ENCODE results near the gene SEMA5A. TPM values are rescaled to one million over a fixed set of nuclear protein-coding genes. Genes with fewer than 3 reads are reported as not detected.

Gene SEMA5A
- total RNA-seq, 3 donors from 2014 or later: 3.0 to 35.4 (median 25.9) TPM

- no peak overlapping the region for H3K27ac ChIP-seq
- DNase-seq (ENCODE audit: low spot score in 2 of 2): no peak
- intact Hi-C loops (cut with DNase I; ENCODE audit: low total_unique reads): no loop called here
- H3K36me3 ChIP-seq: no peaks in the 10 kb centered on the region
- H3K4me3 ChIP-seq: no peak overlapping the region
- H3K9me3 ChIP-seq: no peaks in the 10 kb centered on the region
- H3K4me1 ChIP-seq: no peaks in the 10 kb centered on the region
- no peaks in the 10 kb centered on the region for H3K27me3 ChIP-seq
- TF ChIP-seq CTCF (IDR thresholded peaks at IDR 0.05): no peak
- no peak for TF ChIP-seq POLR2AphosphoS5 (IDR thresholded peaks at IDR 0.05)
- no peak for TF ChIP-seq POLR2A (IDR thresholded peaks at IDR 0.05)
Observed at GRCh38 chr5:9033524-9033923, 512.4 kb downstream of the SEMA5A start.

GRCh38 chr5:9025942-9026341, 519.9 kb downstream of the SEMA5A start:
- TF ChIP-seq POLR2A (IDR thresholded peaks at IDR 0.05) (no peak), CTCF (IDR thresholded peaks at IDR 0.05) (no peak), POLR2AphosphoS5 (IDR thresholded peaks at IDR 0.05) (no peak)
- Histone ChIP-seq H3K27ac (no peak overlapping the region), H3K4me1 (no peaks in the 10 kb centered on the region), H3K9me3 (peaks cover 0 to 22% of the 10 kb centered on the region in 2 donors), H3K36me3 (no peaks in the 10 kb centered on the region), H3K4me3 (no peak overlapping the region), H3K27me3 (no peaks in the 10 kb centered on the region)
- intact Hi-C loops (cut with DNase I; ENCODE audit: low total_unique reads): no loop called here
- no peak for DNase-seq (ENCODE audit: low spot score in 2 of 2)

- intact Hi-C loops (cut with DNase I; ENCODE audit: low total_unique reads): no loop called here
- H3K27ac ChIP-seq: no peak overlapping the region
- TF ChIP-seq POLR2AphosphoS5 (IDR thresholded peaks at IDR 0.05) (no peak), POLR2A (IDR thresholded peaks at IDR 0.05) (no peak), CTCF (IDR thresholded peaks at IDR 0.05) (no peak)
- H3K27me3 ChIP-seq: no peaks in the 10 kb centered on the region
- H3K36me3 ChIP-seq: no peaks in the 10 kb centered on the region
- H3K9me3 ChIP-seq: peaks cover 0 to 17% of the 10 kb centered on the region in 2 donors
- no peak overlapping the region for H3K4me3 ChIP-seq
- no peaks in the 10 kb centered on the region for H3K4me1 ChIP-seq
- no peak for DNase-seq (ENCODE audit: low spot score in 2 of 2)
Observed at GRCh38 chr5:9020996-9021395, 524.9 kb downstream of the SEMA5A start.

GRCh38 chr5:9015937-9016270, 530.0 kb downstream of the SEMA5A start:
- no peaks in the 10 kb centered on the region for H3K4me1 ChIP-seq
- no peak for DNase-seq (ENCODE audit: low spot score in 2 of 2)
- H3K36me3 ChIP-seq: no peaks in the 10 kb centered on the region
- no peak overlapping the region for H3K4me3 ChIP-seq
- no peaks in the 10 kb centered on the region for H3K9me3 ChIP-seq
- no peaks in the 10 kb centered on the region for H3K27me3 ChIP-seq
- no peak for TF ChIP-seq CTCF (IDR thresholded peaks at IDR 0.05)
- no peak for TF ChIP-seq POLR2A (IDR thresholded peaks at IDR 0.05)
- no peak for TF ChIP-seq POLR2AphosphoS5 (IDR thresholded peaks at IDR 0.05)
- intact Hi-C loops (cut with DNase I; ENCODE audit: low total_unique reads): no loop called here
- no peak overlapping the region for H3K27ac ChIP-seq

GRCh38 chr5:9015260-9015936, 530.5 kb downstream of the SEMA5A start:
- H3K27ac ChIP-seq: no peak overlapping the region
- TF ChIP-seq CTCF (IDR thresholded peaks at IDR 0.05) (no peak), POLR2AphosphoS5 (IDR thresholded peaks at IDR 0.05) (no peak)
- no peak overlapping the region for H3K4me3 ChIP-seq
- H3K4me1 ChIP-seq: no peaks in the 10 kb centered on the region
- intact Hi-C loops (cut with DNase I; ENCODE audit: low total_unique reads): no loop called here
- no peaks in the 10 kb centered on the region for H3K27me3 ChIP-seq
- no peaks in the 10 kb centered on the region for H3K36me3 ChIP-seq
- DNase-seq (ENCODE audit: low spot score in 2 of 2): no peak
- H3K9me3 ChIP-seq: no peaks in the 10 kb centered on the region

All from breast epithelium (tissue), 4 donors.